ENCODE results near the gene STRN3.

Gene STRN3

DNA sequence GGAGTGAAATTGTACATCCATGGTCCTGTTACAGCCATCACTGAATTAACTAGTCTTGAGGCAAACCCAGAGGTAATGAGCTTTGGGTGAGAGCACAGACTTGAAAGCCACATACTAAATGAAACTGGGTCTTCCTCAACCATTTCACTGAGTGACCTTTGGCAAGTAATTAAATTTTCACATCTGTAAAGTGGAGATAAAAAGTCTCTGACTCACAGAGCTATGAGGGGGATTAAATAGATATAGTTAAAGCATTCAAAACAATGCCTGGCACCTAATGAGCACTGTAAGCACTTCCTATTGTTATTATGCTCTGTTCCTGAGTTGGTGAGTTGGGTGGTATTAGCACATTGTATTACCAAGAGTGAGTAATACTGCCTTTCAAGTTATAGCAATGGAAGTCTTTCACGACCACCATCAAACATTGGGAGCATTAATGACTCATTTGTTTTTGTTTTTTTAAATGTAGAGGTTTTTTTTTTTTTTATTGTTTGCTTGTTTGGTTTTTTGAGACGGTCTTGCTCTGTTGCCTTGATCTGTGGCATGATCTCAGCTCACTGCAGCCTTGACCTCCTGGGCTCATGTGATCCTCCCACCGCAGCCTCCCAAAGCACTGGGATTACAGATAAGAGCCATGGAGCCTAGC lies 12.5 kb upstream of the STRN3 start:
- Histone ChIP-seq H3K27me3 (replicated peaks) (no peaks in the 10 kb centered on the region), H3K4me3 (ENCODE audit: low read depth, low read length) (no peak overlapping the region), H3K36me3 (replicated peaks) (no peaks in the 10 kb centered on the region), H3K27ac (no peak overlapping the region)
- no peak for DNase-seq
- TF ChIP-seq CTCF (IDR thresholded peaks at IDR 0.05; ENCODE audit: low read depth, low read length, missing control alignments): no peak
- in situ Hi-C loops (cut with HindIII; ENCODE audit: low pct_ligation_motif_present, low sequenced_read_pairs): no loop called here

DNA sequence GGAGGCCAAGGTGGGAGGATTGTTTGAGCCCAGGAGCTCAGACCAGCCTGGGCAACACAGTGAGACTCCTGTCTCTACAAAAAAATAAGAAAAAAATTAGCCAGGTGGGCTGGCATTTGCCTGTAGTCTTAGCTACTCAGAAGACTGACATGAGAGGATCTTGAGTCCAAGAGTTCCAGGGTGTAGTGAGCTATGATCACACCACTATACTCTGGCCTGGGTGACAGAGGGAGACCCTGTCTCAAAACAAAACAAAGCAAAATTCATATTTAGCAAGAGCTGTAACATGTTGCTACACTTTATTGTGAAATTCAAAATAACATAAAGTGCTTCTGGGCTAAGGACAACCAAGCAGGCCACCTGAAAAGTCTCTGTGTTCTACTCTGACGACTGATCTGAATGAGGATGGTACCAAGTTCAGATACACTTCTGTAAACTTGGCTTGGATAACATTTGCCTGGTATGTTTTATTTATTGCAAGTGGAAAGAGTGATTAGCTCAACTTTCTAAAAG lies 11.6 kb upstream of the STRN3 start:
- in situ Hi-C loops (cut with HindIII; ENCODE audit: low pct_ligation_motif_present, low sequenced_read_pairs): no loop called here
- H3K27ac ChIP-seq: no peak overlapping the region

DNA sequence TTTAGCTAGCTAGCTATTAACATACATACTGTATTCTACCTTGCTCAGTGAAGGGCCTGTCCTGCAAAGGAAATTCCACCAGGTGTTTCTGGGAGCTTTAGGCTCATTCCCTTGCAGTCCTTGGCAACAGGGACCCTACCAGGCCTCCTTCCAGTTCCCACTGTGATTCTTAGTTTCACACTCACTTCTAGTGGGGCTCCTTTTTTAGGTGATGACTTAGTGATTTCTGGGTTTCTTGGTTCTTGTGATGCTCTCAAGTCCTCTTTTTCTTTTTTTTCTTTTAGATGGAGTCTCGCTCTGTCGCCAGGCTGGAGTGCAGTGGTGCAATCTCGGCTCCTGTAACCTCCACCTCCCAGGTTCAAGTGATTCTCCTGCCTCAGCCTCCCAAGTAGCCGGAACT lies 10.4 kb upstream of the STRN3 start:
- H3K27ac ChIP-seq: no peak overlapping the region
- H3K36me3 ChIP-seq (replicated peaks): no peaks in the 10 kb centered on the region
- H3K27me3 ChIP-seq (replicated peaks): no peaks in the 10 kb centered on the region
- no peak overlapping the region for H3K4me3 ChIP-seq (ENCODE audit: low read depth, low read length)
- no peak for DNase-seq
- in situ Hi-C loops (cut with HindIII; ENCODE audit: low pct_ligation_motif_present, low sequenced_read_pairs): no loop called here
- TF ChIP-seq CTCF (IDR thresholded peaks at IDR 0.05; ENCODE audit: low read depth, low read length, missing control alignments): no peak

More for the DNA sequence above, 11.6 kb upstream of the STRN3 start:
- H3K36me3 ChIP-seq (replicated peaks): no peaks in the 10 kb centered on the region
- no peaks in the 10 kb centered on the region for H3K27me3 ChIP-seq (replicated peaks)
- H3K4me3 ChIP-seq (ENCODE audit: low read depth, low read length): no peak overlapping the region
- no peak for TF ChIP-seq CTCF (IDR thresholded peaks at IDR 0.05; ENCODE audit: low read depth, low read length, missing control alignments)
- no peak for DNase-seq

- no peaks in the 10 kb centered on the region for H3K27me3 ChIP-seq (replicated peaks)
- no peak overlapping the region for H3K27ac ChIP-seq
- DNase-seq: no peak
- H3K4me3 ChIP-seq (ENCODE audit: low read depth, low read length): no peak overlapping the region
- in situ Hi-C loops (cut with HindIII; ENCODE audit: low pct_ligation_motif_present, low sequenced_read_pairs): no loop called here
- H3K36me3 ChIP-seq (replicated peaks): no peaks in the 10 kb centered on the region
- no peak for TF ChIP-seq CTCF (IDR thresholded peaks at IDR 0.05; ENCODE audit: low read depth, low read length, missing control alignments)
Observed at GRCh38 chr14:31030469-31030868, 4.3 kb upstream of the STRN3 start.

DNA sequence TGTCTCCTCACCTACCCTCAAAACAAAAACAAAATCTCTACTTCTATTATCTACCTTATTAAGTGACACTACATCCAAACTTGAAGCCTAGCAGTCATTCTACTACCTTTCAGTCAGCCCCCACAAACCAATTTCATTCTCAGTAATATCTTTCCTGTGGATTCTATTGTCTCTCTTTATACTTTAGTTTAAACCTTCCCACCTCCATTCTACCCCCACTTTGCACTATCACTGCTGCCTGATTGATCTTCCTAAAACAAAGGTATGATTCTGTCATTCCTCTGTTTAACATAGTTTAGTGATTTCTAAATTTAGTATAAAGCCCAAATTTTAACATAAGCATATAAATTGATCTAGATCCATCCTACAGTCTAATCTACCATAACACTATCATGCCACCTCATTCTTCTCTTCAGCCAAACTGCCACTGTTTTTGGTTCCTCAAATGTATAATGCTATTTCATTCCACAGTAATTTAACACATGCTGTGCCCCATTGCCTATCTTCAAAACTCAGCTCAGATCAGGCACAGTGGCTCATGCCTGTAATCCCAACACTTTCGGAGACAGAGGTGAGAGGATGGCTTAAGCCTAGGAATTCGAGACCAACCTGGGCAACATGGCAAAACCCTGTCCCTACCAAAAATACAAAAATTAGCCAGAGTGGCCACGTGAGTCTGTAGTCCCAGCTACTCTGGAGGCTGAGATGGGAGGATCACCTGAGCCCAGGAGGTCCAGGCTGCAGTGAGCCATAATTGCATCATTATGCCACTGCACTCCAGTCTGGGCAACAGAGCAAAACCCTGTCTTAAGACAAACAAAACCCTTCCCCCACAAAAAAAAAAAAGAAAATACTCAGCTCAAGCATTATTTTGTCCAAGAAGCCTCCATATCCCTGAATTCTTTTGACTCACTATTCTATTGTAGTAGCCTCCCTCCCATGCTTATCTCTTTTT lies 3.1 kb upstream of the STRN3 start:
- in situ Hi-C loops (cut with HindIII; ENCODE audit: low pct_ligation_motif_present, low sequenced_read_pairs): no loop called here
- Histone ChIP-seq H3K27me3 (replicated peaks) (no peaks in the 10 kb centered on the region), H3K27ac (no peak overlapping the region), H3K36me3 (replicated peaks) (no peaks in the 10 kb centered on the region), H3K4me3 (ENCODE audit: low read depth, low read length) (no peak overlapping the region)
- TF ChIP-seq CTCF (IDR thresholded peaks at IDR 0.05; ENCODE audit: low read depth, low read length, missing control alignments): no peak
- no peak for DNase-seq
